HG02759 (cell line): ENCODE measurements around the gene KRTAP19-8.
A peak's percentile ranks its signal among the peaks of the same experiment; 100 is the strongest.

ENCODE experiments used
- ATAC-seq: cut with Tn5 transposase; IDR thresholded peaks from one replicate; pipeline ENCODE4 v1.9.1; 2021; ENCODE audit warnings: mild to moderate bottlenecking, moderate library complexity; ENCODE audit not compliant: unreplicated experiment

KRTAP19-8 gene

GRCh38 chr21:31038376-31038775 is at the start of gene KRTAP19-8:
Gene KRTAP19-8 (minus strand): TSS chr21:31038476. CDS start chr21:31038443, 33 bp downstream.
- no peak for ATAC-seq

GRCh38 chr21:31087639-31088473 is 49.6 kb upstream of the KRTAP19-8 start:
- ATAC-seq, result no peak

DNA sequence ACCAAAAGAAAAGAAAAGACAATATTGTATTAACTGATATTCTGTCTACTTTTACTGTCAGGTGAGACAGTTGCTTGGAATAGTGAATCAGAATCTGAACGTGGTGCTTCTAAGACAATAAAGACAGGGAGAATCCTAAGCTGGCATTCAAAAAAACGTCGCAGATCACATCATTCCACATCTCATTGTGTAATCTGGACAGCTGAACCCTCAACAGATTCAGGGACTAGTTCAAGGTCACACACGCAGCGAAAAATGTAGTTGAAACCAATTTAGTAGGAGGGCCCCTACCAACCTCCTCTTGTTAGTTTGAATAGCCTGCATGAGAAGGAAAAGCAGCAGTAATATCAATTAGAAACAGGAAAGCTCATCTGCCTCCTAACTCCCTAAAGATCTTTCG is 46.4 kb upstream of the KRTAP19-8 start:
- no peak for ATAC-seq

- ATAC-seq, result peak; percentile 79
These were observed 40.5 kb upstream of the KRTAP19-8 start for GRCh38 chr21:31078796-31079195.

DNA sequence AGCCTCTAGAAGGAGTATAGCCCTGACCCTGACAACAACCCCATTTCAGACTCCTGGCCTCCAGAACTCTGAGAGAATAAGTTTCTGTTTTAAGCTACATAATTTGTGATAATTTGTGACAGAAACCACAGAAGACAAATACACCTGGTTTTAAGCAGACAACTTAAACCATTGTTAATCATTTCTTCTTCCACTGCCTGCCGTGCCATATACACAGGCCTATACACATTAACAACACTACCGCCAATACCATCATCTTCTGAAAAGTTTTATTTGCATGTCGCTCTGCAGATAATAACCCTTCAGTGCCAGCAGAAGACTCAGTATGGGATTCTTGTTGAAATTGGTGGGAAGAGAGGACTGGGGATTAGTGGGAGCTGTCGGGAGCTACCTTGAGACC is 39.9 kb upstream of the KRTAP19-8 start:
- ATAC-seq, result peak; percentile 63

DNA sequence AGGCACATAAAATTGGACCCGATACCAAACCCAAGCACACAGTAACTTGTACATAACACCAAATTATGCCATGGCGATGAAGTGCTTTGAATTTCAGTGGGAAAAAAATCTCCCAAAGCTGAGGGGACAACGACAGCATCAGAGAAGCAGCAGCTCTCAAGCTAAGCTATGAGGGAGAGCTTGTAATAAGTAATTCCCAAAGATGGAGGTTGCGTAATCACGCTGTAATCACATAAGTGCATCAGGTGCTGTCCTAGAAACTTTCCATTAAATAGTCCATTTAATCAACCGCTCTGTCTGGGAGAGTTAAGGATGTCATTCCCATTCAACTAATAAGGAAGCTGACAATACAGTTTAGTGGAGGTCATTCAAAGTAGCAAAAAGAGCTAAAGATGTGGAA is 37.6 kb upstream of the KRTAP19-8 start:
- ATAC-seq, result no peak

DNA sequence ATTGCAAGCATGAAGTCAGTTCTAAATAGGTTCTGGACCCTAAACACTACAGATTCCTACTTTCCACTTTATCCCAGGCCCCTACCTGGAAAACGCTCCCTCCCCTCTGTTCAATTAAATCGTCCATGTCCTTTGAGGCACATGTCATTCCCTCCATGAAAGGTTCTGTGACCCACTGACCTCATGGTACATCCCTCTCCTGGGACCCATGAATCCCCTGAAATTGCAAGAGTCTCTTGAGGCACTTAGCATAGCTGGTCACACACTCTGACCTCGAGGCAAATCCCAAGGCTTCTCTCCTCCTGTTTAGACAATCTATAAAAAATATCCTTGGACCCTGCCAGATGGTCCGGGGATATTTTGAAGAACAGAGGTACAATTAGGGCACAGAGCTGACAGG is 34.3 kb upstream of the KRTAP19-8 start:
- no peak for ATAC-seq

- ATAC-seq, result peak; percentile 91
These were observed 26.5 kb upstream of the KRTAP19-8 start for GRCh38 chr21:31064803-31065202.

- ATAC-seq, result no peak
These were observed 14.3 kb upstream of the KRTAP19-8 start for GRCh38 chr21:31052489-31053142.

DNA sequence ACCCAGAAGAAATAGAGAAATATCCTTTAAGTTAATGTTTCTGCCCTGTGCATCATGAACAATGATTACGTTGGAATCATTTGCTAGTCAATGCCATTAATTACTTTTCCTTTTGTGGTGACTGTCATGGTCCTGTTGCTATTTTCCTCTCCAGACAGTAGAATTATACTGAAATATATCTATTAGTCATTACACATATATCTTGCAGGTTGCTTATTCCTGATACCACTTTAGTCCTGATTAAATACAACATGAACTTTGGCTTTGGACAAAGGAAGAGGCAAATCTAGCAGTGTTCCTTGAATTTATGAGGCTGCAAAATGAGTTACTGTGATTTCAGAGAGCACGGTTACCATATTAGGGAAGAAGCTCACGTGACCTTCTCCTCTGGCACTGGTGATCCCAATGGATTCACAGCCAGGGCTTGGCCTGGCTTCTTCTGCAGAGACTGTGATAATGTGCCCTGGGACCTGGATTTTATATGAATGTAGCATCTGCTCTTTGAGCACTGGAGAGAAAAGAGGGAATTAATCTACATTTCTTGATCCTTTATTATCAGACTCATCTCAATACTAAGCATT is 12.4 kb upstream of the KRTAP19-8 start:
- no peak for ATAC-seq

- no peak for ATAC-seq
These were observed 7.6 kb upstream of the KRTAP19-8 start for GRCh38 chr21:31045841-31046240.

DNA sequence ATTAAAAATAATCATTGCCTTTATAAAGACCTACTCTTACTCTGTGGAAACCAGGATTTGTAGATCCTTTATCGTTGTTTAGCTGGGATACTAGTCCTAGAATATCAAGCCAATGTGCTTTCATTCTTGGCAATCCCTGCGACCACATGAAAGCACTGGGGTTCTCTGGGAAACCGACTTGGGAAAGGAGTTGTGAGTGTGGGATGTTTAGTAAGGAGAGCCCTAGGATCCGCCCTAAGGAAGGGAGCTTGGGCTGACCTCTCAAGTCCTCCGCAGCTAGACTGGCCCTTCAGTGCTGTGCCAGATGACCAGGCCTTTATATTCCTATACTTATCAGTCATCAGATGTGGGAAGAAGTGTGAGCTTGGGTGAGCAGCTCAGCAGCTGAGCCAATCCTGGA is 5.2 kb upstream of the KRTAP19-8 start:
- ATAC-seq, result no peak

DNA sequence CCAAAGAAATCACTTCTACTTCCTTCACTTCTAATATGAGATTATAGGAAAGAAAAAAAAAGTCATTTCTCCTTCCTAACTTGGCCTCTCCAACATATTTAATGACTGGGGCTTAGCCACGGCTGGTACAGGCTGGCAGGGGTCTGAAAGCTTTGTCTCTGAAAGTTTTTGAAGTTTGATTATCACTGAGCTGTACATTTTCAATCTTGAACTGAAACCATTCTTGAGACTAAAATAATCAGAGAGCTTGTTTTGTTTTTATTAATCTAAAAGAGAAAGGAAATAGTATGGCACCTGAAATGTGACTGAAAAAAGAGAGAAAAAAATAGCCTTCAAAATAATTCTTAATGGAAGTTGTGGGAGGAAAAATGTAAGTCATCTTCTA is 3.8 kb upstream of the KRTAP19-8 start:
- peak; percentile 48 for ATAC-seq

DNA sequence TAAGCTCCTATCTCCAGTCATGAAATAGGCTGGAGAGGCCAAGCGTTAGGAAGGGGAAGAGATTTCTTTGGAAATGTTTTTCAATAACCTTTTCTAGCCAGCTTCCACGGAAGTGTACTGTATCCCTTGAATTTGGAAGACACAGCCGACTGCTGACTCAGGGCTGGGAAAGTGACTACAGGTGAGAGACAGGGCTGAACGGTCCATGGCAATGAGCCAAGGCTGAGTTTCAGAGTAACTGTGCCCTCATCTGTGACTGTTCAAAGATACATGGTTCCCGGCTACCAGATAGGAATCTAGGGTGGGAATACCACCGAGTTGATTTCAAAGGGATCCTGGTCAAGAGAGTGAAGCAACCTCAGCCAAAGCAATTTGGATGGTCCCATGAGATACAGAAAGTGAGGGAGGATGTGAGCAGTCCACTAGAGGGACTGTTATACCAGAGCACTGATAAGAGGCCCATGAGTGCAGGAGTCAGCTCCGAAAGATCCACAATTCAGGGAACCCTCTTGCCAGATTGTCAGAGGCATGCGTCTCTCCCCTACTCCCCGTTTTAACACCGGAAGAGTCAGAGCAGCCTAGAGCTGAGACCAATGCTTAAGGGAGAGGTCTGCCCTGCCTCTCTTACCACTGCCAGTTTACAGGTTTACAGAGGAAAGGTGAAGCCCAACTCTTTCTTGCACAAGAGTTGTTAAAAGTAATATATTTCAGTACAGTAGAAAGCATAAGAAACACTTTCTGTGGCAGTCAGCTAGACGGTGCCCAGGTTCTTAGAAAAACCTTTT is 3.2 kb upstream of the KRTAP19-8 start:
- ATAC-seq, result peak; percentile 52

DNA sequence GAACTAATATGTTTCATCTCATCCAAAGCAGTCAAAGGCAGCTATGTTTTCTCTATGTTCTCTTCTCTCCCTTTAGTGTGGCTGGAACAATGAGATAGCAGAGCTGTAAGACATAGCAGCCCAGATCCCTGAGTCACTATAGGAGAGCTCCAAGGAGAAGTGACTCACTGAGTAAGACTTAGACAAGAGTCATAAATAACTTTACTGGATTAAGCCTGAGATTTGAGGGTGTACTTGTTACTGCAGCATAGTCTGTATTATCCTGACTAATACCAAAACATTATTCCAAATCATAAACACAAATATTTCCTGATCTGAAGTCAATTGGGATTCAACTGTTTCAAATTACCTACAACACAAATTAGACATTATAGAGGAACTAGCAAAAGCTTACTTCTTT is 3.9 kb downstream of the KRTAP19-8 start:
- no peak for ATAC-seq

DNA sequence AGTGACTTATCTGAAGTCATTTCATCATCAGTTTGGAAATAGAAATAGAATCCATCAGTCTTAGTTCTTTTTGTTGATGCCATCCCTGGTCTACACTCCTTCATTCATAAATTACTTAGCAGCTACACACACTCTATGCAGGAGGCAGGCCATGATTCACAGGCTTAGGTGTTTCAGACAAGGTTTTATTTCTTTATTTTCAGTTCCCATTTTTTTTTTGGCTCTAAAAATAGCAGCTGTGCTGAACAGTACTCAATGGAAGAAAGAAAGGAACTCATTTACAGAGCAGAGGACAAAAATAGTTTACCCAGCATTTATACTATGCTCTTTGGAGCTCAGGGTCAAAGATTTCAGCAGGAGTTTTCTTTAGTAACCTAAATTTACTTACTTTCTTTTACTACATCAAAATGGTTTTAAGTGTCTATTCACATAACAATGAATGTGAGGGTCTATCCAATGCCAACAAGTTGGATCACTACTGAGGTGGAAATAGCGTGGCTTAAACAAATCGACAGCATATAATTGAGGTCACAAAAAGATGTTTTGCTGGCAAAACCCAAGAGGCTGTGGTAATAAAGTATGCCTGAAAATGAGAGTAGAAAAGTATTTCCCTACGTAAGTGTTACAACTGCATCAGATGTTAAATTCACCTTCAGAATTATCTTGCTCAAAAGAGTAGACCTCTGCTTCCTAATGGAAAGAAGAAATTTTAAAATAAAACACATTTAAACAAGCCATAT is 7.7 kb downstream of the KRTAP19-8 start:
- ATAC-seq, result peak; percentile 88

GRCh38 chr21:31023680-31024079 is 14.6 kb downstream of the KRTAP19-8 start:
- ATAC-seq, result no peak

- ATAC-seq, result no peak
These were observed 16.0 kb downstream of the KRTAP19-8 start for GRCh38 chr21:31022306-31022705.

DNA sequence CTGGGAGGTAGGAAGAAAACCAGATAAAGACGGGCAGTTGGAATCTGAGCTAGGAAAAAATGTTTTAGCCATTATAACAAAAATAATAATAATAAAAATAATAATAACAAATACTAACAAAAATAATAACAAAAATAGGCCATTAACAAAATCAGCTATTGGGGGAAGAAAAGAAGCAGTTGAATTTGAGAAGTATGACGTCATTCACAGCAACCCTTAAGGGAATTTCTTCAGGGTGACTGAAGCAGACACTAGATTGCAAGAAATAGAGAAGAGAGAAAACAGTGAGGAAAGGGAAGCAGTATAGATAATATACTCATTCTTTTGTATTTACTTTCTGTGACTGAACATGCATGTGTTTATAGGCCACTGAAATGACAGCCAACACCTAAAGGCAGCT is 20.0 kb downstream of the KRTAP19-8 start:
- no peak for ATAC-seq

DNA sequence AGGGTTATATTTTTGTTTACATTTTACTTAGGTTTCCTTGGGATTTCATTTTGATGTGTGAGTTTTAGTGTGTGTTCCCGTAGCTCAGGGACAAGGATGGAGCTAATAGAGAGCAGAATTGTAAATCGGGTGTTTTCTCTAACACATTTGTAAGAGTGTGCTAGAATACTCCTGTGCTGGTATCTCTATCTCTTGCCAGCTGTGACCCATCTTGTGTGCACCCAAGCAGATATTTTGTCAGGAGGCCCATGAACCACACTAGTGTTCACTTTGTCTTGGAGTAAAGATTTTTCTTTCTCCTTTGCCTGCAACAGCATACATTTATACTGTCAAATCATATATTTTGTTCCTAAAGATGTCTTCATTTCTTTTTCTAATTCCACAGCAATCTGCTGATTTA is 23.4 kb downstream of the KRTAP19-8 start:
- no peak for ATAC-seq
